ENCODE data around the gene C1D. TPM values are rescaled to one million over a fixed set of nuclear protein-coding genes. Genes with fewer than 3 reads are reported as not detected.

Gene C1D
- total RNA-seq, 1 experiment from 2014 or later, result 21.1 TPM

GRCh38 chr2:68027959-68028358 lies 34.8 kb downstream of the C1D start:
- Histone ChIP-seq H3K4me3 (replicated peaks in 1 of 2; ENCODE audit: low read depth in 1 of 2, low read length in 2 of 2) (no peak overlapping the region), H3K27me3 (ENCODE audit: insufficient read depth, low read length) (peaks cover 8% of the 10 kb centered on the region; the same call in 1 of the 2 replicates), H3K9me3 (ENCODE audit: control insufficient read depth in 1 of 2, insufficient read depth in 1 of 2, low read depth in 1 of 2, low read length in 2 of 2) (no peaks in the 10 kb centered on the region), H2AFZ (ENCODE audit: low read depth, low read length, poor library complexity, severe bottlenecking) (no peak overlapping the region), H3K9me2 (ENCODE audit: insufficient read depth) (no peaks in the 10 kb centered on the region), H3K4me2 (ENCODE audit: low read length) (no peak overlapping the region), H3K27ac (ENCODE audit: low read depth, low read length) (no peak overlapping the region), H3K4me1 (ENCODE audit: control insufficient read depth in 1 of 2, insufficient read depth in 2 of 2, low read length in 2 of 2) (no peaks in the 10 kb centered on the region), H3K9ac (ENCODE audit: low read length) (no peak overlapping the region), H3K36me3 (ENCODE audit: control insufficient read depth in 1 of 2, insufficient read depth in 2 of 2, low read length in 2 of 2) (no peaks in the 10 kb centered on the region), H4K20me1 (ENCODE audit: insufficient read depth) (no peaks in the 10 kb centered on the region), H3K79me2 (ENCODE audit: insufficient read depth, low read length) (no peaks in the 10 kb centered on the region)
- ATAC-seq (no peak), DNase-seq (ENCODE audit: low read depth, low spot score) (no peak)
- no TSS peak for BruUV-seq (replicated peaks)
- ChIA-PET RAD21 (ENCODE audit: low non-redundant PET in 1 of 2, low total read pairs in 2 of 2, uncharacterized antibody in 2 of 2, unreplicated experiment in 2 of 2) (no interaction called here), CTCF (no interaction called here), POLR2A (no interaction called here)
- TF ChIP-seq TCF7L2 (IDR thresholded peaks at IDR 0.05; ENCODE audit: borderline replicate concordance, extremely low read depth, insufficient read depth, insufficient read length) (no peak), CEBPB (IDR thresholded peaks at IDR 0.05; ENCODE audit: low read depth) (no peak), ELF1 (IDR thresholded peaks at IDR 0.05; ENCODE audit: borderline replicate concordance, low read depth) (no peak), POLR2AphosphoS5 (IDR thresholded peaks at IDR 0.05; ENCODE audit: low read depth, low read length) (no peak), FOSL1 (IDR thresholded peaks at IDR 0.05; ENCODE audit: low read depth) (no peak), POLR2A (IDR thresholded peaks at IDR 0.05; ENCODE audit: borderline replicate concordance, extremely low read depth, insufficient read depth, insufficient read length) (no peak), ZBTB33 (IDR thresholded peaks at IDR 0.05; ENCODE audit: extremely low read depth, insufficient replicate concordance, low read length) (no peak), ZFX (IDR thresholded peaks at IDR 0.05) (no peak), JUND (IDR thresholded peaks at IDR 0.05) (no peak), ZNF274 (IDR thresholded peaks at IDR 0.05; ENCODE audit: low read depth, low read length) (no peak), EZH2phosphoT487 (IDR thresholded peaks at IDR 0.05; ENCODE audit: borderline replicate concordance) (no peak), YY1 (IDR thresholded peaks at IDR 0.05; ENCODE audit: extremely low read depth, insufficient replicate concordance, low read depth, low read length) (no peak), RAD21 (IDR thresholded peaks at IDR 0.05; ENCODE audit: low read depth) (no peak), SIN3A (IDR thresholded peaks at IDR 0.05; ENCODE audit: low read depth) (no peak), CBX3 (IDR thresholded peaks at IDR 0.05; ENCODE audit: low read depth) (no peak)
- TF ChIP-seq, protein P1, sequence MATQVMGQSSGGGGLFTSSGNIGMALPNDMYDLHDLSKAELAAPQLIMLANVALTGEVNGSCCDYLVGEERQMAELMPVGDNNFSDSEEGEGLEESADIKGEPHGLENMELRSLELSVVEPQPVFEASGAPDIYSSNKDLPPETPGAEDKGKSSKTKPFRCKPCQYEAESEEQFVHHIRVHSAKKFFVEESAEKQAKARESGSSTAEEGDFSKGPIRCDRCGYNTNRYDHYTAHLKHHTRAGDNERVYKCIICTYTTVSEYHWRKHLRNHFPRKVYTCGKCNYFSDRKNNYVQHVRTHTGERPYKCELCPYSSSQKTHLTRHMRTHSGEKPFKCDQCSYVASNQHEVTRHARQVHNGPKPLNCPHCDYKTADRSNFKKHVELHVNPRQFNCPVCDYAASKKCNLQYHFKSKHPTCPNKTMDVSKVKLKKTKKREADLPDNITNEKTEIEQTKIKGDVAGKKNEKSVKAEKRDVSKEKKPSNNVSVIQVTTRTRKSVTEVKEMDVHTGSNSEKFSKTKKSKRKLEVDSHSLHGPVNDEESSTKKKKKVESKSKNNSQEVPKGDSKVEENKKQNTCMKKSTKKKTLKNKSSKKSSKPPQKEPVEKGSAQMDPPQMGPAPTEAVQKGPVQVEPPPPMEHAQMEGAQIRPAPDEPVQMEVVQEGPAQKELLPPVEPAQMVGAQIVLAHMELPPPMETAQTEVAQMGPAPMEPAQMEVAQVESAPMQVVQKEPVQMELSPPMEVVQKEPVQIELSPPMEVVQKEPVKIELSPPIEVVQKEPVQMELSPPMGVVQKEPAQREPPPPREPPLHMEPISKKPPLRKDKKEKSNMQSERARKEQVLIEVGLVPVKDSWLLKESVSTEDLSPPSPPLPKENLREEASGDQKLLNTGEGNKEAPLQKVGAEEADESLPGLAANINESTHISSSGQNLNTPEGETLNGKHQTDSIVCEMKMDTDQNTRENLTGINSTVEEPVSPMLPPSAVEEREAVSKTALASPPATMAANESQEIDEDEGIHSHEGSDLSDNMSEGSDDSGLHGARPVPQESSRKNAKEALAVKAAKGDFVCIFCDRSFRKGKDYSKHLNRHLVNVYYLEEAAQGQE (IDR thresholded peaks at IDR 0.05; ENCODE audit: low read depth), result no peak
- TF ChIP-seq, protein P2, sequence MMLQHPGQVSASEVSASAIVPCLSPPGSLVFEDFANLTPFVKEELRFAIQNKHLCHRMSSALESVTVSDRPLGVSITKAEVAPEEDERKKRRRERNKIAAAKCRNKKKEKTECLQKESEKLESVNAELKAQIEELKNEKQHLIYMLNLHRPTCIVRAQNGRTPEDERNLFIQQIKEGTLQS (IDR thresholded peaks at IDR 0.05), result no peak
- TF ChIP-seq, protein P3, sequence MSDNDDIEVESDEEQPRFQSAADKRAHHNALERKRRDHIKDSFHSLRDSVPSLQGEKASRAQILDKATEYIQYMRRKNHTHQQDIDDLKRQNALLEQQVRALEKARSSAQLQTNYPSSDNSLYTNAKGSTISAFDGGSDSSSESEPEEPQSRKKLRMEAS (IDR thresholded peaks at IDR 0.05), result no peak
- intact Hi-C loops (cut with micrococcal nuclease), result no loop called here
